Upper lobe of left lung (tissue), 4 donors: ENCODE measurements around the gene CTCFL.

Source experiments
- CTCF ChIP-seq, 6 experiments: fragments of 450-650 bp in 4 of 6; fragments of 200-600 bp in 2 of 6; sonication (generic) in 2 of 6; IDR thresholded peaks; one replicate each; pipeline ENCODE4 v1.5.1; 2016 to 2019; ENCODE audit warnings: antibody characterized with exemption in 6 of 6
- POLR2A ChIP-seq, 4 donors: fragments of 450-650 bp; IDR thresholded peaks; one replicate each; pipeline ENCODE4 v1.5.1; 2016 to 2017; ENCODE audit warnings: antibody characterized with exemption in 4 of 4, mild to moderate bottlenecking in 2 of 4

- TF ChIP-seq POLR2A (IDR thresholded peaks at IDR 0.05) (no peak), CTCF (IDR thresholded peaks at IDR 0.05) (no peak)
Observed at GRCh38 chr20:57536771-57537724, 12.1 kb upstream of the CTCFL start.
